Sigmoid colon (tissue), 4 donors: ENCODE data around the gene ABHD5.

ENCODE experiments used
- EP300 ChIP-seq, 4 donors: sonication (generic); formaldehyde crosslinking; IDR thresholded peaks; one replicate each; pipeline ENCODE4 v1.6.1; 2017; ENCODE audit warnings: antibody characterized with exemption in 4 of 4
- TF ChIP-seq, protein P1 (sequence below), 4 experiments: fragments of 450-650 bp in 3 of 4; fragments of 200-600 bp in 1 of 4; IDR thresholded peaks; one replicate each; pipeline ENCODE4 v1.5.1; 2016 to 2019; ENCODE audit warnings: antibody characterized with exemption in 4 of 4, mild to moderate bottlenecking in 3 of 4, moderate library complexity in 2 of 4

GRCh38 chr3:43699864-43700263 is 9.1 kb downstream of the ABHD5 start:
- TF ChIP-seq, protein P1, sequence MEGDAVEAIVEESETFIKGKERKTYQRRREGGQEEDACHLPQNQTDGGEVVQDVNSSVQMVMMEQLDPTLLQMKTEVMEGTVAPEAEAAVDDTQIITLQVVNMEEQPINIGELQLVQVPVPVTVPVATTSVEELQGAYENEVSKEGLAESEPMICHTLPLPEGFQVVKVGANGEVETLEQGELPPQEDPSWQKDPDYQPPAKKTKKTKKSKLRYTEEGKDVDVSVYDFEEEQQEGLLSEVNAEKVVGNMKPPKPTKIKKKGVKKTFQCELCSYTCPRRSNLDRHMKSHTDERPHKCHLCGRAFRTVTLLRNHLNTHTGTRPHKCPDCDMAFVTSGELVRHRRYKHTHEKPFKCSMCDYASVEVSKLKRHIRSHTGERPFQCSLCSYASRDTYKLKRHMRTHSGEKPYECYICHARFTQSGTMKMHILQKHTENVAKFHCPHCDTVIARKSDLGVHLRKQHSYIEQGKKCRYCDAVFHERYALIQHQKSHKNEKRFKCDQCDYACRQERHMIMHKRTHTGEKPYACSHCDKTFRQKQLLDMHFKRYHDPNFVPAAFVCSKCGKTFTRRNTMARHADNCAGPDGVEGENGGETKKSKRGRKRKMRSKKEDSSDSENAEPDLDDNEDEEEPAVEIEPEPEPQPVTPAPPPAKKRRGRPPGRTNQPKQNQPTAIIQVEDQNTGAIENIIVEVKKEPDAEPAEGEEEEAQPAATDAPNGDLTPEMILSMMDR (IDR thresholded peaks at IDR 0.05): no peak
- no peak for TF ChIP-seq EP300 (IDR thresholded peaks at IDR 0.05)
